PC-9 (cell line): ENCODE data around the gene CR2.

ENCODE experiments used
- EZH2 ChIP-seq: fragments of 200-600 bp; sonication (generic); IDR thresholded peaks from 2 replicates; pipeline ENCODE4 v1.8.0; 2017; ENCODE audit warnings: antibody characterized with exemption, low read depth
- TF ChIP-seq, protein P1 (sequence below): fragments of 200-600 bp; sonication (generic); conservative IDR thresholded peaks from 2 replicates; pipeline ENCODE4 v1.6.1; 2017; ENCODE audit warnings: mixed run types, antibody characterized with exemption, mild to moderate bottlenecking, moderate library complexity

DNA sequence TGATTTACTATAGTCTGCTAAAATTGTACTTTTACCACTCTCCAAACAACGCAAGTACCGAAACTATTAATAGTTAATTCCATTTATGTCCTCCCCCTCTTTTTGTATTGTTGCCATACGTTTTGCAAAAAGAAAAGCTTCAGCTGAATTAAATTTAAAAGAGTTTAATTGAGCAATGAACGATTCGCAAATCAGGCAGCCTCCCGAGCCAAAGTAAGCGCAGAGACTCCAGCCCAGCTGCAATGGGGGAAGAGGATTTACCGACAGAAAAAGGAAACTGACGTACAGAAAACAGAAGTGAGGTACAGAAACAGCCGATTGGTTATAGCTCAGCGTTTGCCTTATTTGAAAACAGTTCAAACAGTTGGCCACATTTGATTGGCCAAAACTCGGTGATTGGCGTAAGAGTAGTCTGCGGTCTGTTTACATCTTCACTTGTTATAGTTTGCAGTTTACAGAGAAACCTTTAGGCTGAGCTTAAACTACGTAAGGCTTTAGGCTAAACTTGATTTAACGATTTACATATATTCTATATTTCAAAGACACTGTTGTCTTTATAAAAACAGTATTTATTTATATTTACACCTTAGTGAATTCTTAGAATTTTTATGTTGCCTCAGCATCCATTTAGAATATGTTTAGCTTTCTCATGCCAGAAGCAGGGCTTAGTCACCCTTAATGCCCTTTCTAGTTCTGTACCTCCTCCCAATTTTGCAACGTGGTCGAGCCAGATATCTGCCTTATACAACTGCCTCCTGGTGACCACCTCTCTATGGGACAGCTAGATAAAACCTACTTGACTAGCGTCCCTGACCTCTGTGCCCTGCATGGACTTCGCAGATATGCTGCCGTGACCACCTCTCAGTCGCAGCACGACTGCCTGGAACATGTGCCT, 65.6 kb downstream of the CR2 start:
- TF ChIP-seq, protein P1, sequence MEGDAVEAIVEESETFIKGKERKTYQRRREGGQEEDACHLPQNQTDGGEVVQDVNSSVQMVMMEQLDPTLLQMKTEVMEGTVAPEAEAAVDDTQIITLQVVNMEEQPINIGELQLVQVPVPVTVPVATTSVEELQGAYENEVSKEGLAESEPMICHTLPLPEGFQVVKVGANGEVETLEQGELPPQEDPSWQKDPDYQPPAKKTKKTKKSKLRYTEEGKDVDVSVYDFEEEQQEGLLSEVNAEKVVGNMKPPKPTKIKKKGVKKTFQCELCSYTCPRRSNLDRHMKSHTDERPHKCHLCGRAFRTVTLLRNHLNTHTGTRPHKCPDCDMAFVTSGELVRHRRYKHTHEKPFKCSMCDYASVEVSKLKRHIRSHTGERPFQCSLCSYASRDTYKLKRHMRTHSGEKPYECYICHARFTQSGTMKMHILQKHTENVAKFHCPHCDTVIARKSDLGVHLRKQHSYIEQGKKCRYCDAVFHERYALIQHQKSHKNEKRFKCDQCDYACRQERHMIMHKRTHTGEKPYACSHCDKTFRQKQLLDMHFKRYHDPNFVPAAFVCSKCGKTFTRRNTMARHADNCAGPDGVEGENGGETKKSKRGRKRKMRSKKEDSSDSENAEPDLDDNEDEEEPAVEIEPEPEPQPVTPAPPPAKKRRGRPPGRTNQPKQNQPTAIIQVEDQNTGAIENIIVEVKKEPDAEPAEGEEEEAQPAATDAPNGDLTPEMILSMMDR = no peak
- TF ChIP-seq EZH2 = no peak
